NCI-H226 (cell line): ENCODE measurements around the gene KLC3.

Source experiments
- DNase-seq: peaks from one replicate; pipeline ENCODE4 v3.0.0-alpha.2; 2015

Gene KLC3

DNA sequence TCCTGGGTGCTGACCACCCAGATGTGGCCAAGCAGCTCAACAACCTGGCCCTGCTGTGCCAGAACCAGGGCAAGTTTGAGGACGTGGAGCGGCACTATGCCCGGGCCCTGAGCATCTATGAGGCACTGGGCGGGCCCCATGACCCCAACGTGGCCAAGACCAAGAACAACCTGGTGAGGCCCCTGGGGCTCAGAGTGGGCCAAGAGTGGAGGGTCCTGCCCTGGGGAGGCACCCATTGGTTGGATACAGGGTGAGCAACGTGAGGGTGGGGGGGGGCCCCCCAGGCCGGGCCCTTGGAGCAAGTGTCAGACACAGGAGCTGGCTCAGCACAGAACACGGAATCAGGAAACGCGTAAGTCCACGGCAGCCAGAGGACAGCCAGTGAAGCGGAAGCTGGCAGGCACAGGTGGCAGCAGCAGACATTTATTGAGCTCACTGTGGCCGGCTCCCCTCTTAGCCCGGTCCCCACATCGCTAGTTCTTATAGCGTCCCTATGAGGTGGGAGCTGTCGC lies 8.9 kb downstream of the KLC3 start:
- DNase-seq, result no peak

- DNase-seq, result no peak
Measured at GRCh38 chr19:45350477-45351058, 10.0 kb downstream of the KLC3 start.

- no peak for DNase-seq
Measured at GRCh38 chr19:45351401-45351952, 10.9 kb downstream of the KLC3 start.

GRCh38 chr19:45352062-45352461 lies 11.5 kb downstream of the KLC3 start:
- DNase-seq, result no peak

DNA sequence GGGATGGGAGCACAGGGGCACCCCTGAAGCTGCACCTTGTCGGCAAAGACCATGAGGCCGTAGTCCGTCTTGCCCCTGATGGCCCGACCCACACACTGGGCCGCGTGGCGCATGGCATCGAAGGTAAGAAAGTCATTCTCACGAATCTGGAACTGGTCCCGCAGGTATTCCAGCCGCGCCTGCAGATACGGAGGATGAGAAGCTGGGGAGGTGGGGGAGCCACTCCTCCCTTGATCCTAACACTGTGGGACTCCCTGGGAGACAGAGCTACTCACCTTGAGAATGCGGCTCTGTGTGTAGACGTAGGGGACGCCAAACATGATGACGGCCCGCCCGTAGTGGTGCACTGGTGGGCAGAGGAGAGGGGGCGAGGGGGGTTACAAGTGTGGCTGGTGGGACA lies 11.9 kb downstream of the KLC3 start:
- DNase-seq, result no peak

DNA sequence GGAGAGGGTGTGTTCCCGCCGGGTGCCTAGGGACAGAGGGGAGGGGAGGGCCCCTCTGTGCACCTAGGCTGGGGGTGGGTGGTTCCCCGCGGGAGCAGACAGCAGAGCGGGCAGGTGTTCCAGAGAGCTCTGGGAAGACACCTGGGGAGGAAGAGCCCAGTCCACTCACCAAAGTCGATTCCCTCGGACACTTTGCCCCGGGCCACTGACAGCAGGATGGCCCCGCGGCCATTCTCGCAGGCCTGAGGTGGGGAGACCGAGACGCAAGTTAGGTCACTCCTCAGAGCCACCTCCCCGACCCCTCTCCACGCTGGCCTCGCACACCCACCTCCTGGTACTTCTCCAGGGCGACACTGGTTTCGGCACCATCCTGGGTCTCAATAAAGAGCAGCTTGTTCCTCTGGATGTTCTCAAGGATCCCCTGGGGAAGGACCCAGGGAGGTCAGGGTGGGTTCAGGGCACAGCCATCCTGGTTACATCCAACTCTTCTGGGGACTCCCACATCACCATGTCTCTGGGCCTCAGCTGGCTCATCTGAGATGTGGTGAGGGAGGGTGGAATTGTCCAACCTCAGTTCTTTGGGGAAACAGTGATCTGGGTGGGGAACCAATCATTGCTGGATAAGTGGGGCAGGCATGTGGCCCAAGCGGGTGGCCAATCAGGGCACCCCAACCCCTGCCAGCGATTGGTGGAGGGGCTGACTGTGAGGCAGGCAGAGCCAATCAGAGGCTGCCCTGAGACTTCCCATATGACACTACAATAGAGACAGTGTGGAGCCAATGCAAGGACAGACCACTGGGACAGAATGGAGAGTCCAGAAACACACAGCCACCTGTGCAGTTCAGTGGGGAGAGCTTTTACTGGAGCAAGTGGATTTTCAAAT lies 12.6 kb downstream of the KLC3 start:
- no peak for DNase-seq

- DNase-seq, result no peak
Measured at GRCh38 chr19:45354241-45354842, 13.8 kb downstream of the KLC3 start.

DNA sequence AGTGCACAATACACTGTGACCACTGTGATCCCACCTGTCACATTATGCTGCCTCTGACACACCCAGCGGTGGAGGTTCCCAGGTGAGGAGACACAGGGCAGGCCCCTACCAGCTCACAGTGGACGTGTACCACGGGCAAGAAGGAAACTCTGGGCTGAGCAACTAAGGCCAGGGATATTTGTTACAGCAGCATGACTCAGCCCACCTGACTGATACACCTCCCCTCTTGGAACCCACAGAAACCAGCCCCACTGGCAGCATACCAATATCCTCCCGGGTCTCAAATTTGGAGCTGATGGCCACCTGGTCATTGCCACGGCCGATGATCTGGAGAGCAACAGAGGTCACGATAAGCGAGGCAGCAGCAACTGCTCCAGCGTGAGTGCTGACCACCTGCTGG lies 14.9 kb downstream of the KLC3 start:
- DNase-seq, result no peak

DNA sequence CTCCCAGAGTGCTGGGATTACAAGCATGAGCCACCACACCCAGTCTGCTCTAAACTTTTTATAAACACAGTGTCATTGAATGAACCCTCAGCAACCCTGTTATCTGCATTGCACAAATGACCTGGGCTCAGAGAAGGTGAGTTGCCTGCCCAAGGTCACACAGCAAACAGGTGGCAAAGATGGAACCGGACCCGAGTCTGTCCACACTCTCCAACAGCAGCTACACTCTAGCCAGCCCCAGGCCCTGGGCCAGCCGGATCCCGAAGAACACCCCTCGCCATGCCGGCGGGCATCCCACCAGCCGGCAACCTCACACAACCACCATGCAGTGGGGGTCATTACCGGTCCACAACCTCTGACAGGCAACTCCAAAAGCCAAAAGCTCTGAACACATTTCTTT lies 15.4 kb downstream of the KLC3 start:
- DNase-seq, result no peak

- DNase-seq, result no peak
Measured at GRCh38 chr19:45356760-45357444, 16.4 kb downstream of the KLC3 start.

- no peak for DNase-seq
Measured at GRCh38 chr19:45357445-45357783, 16.9 kb downstream of the KLC3 start.

- no peak for DNase-seq
Measured at GRCh38 chr19:45358213-45358792, 17.8 kb downstream of the KLC3 start.

DNA sequence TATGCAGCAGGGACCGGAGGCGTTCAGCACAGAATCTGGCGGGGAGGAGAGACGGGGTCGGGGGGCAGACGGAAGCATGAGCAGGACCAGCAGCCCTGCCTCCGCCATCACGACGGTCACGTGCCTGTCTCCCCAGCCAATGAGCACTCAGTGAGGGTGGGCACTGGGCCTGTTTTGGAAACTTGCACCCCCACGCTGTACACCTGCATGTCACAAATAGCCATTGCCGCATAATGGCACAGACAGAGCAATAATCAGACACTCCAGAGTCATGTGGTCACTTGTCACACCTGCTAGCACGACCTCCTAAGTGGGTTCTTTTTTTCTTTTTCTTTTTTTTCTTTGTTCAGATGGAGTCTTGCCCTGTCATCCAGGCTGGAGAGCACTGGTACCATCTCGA lies 21.1 kb downstream of the KLC3 start:
- DNase-seq, result no peak

- no peak for DNase-seq
Measured at GRCh38 chr19:45362291-45362690, 21.7 kb downstream of the KLC3 start.

DNA sequence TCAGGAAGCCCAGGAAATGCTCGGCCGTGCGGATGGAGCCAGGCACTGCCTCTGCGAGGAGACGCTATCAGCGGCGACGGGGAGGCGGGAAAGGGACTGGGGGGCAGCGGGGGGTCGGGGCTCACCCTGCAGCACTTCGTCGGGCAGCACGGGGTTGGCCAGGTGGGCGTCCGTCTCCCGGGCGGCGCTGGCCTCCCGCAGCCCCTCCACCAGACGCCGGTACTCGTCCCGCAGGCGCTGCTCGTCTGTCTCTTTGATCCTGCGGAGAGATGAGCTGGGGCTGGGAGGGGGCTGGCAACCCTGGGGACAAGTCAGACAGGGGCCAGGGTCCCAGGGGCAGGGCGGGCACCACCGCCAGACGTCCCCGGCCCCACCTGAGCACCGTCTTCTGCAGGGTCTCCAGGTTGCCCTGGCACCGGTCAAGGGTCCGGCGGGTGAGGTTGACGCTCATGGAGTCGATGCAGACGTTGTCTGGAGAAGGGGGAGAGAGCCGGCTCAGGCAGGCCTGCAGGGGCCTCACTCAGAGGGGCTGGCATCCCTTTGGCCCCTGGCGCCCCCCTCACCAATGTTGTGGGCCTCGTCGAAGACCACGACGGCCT lies 23.4 kb downstream of the KLC3 start:
- no peak for DNase-seq

DNA sequence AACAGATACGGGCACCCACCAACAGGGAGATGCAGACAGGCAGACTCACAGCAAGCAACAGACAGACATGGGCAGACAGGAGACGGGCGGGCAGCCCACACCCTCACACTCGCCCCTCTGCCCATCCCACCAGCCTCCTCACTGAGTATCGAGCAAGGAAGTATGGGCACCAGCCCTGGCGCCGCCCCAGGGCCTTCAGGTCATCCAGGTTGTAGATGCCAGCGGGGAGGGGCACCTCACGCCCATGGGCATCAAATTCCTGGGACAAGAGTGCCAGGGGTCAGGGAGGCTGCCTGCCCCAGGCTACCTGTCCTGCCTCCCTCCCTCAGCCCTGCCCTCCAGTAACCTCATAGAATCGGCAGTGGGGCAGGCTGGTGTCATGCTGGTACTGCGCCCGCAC lies 24.1 kb downstream of the KLC3 start:
- no peak for DNase-seq

DNA sequence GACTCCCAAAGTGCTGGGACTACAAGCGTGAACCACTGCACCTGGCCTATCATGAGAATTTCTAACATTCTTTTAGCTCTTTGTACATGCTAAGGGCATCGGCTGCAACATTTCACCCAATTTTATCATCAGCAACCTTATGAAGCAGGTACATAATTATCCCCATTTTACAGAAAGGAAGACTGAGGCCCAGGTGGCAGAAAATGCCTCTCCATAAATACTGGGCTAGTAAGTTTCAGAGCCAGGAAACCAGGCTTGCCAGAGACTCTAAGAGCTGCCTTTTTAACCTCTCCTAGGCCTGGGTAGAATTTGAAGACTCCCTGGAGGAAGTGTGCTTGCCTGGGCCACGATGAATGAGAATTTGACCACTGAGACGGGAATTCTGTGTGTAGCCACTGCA lies 27.6 kb downstream of the KLC3 start:
- DNase-seq, result no peak

- DNase-seq, result no peak
Measured at GRCh38 chr19:45368737-45369340, 28.3 kb downstream of the KLC3 start.

- DNase-seq, result peak; percentile 96
Measured at GRCh38 chr19:45370410-45371204, 30.1 kb downstream of the KLC3 start, which contains the start of gene ERCC2. Gene ERCC2, minus strand, starts transcription at chr19:45370573. Its CDS starts 33 bp downstream, at chr19:45370540.

DNA sequence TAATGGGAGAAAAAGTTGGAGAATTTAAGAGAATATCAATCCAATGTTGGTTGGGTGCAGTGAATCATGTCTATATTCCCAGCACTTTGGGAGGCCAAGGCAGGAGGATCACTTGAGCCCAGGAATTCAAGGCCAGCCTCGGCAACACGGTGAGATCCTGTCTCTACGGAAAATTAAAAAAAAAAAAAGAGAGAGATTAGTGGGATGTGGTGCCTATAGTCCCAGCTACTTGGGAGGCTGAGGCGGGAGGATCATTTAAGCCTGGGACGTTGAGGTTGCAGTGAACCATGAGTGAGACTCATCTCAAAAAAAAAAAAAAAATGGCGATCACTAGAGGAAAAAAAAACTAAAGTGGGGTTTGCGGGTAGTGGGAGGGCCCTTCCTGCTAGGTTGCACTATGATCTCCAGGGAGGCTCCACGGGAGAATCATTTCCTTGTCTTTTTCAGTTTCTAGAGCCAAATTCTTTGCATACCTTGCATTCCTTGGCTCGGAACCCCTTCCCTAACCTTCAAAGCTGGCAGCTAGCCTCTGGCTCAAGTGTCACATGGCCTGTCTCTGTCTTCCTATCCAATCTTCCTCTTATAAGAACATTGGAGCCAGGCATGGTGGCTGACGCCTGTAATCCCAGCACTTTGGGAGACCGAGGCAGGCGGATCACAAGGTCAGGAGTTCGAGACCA lies 35.6 kb downstream of the KLC3 start:
- peak; percentile 98 for DNase-seq
